UCSD-AML1 (cell line): ENCODE measurements around the gene TTI1.
"Not testable (repeated sequence)": the region's sequence is repeated elsewhere in the genome, so short reads cannot be mapped to it uniquely, and the experiment has no call there.

Experiments
- DNase-seq: peaks from one replicate; lab custom pipeline; 2025; ENCODE audit not compliant: unreplicated experiment; lab: John Stamatoyannopoulos, UW

TTI1 gene

DNA sequence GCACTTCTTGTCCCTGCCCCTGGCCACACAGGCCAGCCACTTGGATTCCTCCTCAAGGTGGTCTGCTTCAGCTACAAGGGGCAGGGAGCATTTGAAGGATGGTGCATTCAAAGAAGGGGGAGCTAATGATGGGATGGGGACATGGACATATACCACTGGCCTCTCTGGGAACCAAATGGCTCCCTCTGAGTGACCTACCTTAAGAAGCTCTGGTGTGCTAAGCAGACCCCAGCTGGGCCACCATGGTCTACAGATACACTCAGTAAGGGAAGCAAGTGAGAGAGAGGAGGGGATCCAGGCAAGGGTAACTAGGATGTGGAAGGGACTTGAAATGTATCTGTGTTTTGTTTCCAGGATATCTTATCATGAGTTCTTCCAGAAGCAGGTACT, 62.4 kb downstream of the TTI1 start:
- no peak for DNase-seq

DNA sequence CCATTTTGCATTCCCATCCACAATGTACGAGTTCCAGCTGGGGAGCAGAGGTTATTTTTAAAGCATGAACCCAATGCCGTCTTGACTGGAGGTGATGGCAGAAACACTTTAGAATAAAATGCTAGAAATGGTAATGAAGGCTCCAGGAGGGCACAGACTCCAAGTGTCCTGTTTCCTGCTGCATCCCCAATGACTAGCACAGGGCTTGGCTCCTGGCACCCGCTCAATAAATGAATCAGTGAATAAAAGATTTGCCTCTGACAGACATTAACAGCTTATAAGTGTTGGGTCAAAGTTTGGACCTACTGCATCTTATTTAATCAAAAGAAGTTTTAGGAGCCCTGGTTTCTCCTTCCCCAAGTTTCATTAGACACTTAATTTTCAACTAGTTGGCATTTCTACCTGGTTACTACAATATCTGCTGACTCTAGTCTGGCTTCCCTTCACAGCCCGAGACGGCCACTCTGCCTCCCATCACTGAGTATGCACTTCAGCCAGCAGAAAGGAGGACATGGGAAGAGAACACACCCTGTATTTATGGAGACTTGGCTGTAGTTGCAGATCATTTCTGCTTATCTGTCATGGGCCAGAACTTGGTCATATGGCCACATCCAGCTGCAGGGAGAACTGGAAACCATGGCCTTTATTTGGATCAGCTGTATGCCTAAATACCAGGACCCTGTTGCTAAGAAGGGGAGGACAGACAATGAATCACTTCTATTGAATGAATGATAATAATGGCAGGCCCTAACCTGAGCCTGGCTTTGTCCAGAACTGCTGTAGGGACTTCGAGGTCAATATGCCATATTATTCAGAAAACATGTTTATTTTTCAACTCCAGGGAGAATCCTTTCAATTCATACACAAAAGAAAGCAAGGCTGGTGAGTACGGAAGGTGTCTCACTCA, 63.1 kb downstream of the TTI1 start:
- DNase-seq: no peak

DNA sequence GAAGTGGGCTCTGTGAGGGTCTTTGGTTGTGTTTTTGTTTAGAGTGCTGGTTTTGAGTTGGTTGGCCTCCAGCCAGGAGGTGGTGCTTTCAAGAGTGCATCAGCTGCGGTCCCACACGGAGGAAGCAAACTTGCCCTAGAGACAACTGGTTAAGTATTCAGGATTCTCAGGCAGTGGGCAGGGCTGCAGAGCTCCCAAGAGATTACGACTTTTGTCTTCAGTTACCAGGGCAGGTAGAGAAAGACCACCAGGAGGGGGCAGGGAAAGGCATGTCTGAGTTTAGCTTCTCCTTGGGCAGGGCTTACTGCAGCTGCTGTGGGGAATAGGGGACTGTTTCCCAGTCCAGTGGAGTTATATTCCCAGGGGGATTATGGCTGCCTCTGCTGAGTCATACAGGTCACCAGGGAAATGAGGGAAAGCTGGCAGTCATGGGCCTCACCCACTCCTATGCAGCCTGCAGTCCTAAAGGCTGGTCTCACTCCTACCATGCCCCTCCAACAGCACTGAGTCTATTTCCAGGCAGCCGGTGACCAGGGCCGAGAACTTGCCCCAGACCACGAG, 64.3 kb downstream of the TTI1 start:
- no peak for DNase-seq

DNA sequence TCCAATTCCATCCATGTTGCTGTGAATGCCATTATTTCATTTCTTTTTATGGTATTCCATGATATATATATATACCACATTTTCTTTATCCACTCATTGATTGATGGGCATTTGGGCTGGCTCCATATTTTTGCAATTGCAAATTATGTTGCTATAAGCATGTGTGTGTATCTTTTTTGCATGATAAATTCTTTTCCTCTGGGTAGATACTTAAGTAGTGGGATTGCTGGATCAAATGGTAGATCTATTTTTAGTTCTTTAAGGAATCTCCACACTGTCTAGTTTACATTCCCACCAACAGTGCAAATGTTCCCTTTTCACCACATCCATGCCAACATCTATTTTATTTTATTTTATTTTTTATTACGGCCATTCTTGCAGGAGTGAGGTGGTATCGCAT, 69.8 kb downstream of the TTI1 start:
- not testable (repeated sequence) for DNase-seq

DNA sequence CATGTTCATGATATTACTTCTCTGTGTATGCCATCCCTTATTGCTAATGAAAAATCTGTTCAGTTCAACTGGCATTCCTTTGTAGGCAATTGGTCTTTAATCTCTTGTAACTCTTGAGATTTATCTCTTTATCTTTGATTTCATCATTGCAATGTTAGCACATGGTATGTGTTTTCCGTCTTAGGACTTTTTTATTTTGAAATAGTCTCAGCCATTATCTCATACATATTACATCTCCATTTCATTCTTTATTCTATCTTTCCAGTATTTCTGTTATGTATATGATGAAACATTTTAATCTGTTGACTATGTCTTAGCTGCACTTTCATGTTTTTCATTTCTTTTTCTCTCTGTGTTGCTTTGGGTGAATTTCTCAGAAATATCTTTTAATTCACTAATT, 72.2 kb downstream of the TTI1 start:
- no peak for DNase-seq

DNA sequence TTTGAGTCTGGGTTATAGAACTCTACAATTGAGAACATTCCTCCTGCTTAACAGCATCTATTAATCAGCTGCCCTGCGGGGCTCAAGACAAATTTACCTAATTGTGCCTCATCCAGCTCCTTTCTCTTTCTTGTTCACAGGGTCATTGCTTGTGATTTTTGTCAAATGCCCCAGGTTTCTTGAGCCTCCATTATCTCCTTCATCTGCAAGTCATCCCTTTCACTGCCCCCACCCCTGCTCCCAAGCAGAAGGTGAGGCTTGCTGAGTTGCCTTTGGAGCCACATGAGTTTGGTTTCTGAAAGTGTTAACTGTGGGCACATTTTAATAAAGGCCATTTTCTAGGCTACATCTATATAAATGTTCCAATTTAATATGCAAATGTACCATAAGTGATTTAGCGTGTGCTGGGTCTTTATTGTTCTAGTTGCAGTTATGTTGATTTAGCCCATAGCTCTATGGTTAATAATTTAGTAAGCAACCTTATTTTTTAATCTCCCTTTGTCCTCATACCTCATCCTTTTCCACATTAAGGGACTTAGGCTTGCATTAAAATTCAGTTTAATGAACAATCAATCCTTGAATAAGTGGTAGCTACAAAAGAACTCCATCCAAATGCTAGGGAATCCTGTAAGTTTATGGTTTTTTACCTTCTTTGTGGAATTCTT, 74.3 kb downstream of the TTI1 start:
- DNase-seq: no peak

DNA sequence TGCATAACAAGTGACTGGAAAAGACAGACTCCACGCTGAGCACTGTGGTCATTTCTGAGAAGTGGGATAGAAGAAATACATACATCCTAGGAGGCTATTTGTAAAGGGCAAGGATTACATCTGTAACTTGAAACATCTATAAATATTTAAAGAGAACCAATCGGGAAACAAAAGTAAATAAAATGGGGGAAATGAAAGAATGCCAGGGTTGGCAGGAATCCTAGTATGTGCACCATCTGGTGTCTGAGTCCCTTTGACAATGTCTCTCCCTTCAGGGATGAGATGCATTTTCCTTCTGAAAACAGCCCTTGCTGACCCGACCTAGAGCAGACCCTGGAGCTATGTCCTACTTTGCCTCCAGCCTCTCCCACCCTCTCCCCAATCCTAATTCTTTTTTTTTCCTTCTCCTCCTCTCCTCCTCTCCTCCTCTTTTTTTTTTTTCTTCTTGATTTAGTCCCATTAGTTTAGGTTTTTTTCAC, 77.1 kb downstream of the TTI1 start:
- no peak for DNase-seq

DNA sequence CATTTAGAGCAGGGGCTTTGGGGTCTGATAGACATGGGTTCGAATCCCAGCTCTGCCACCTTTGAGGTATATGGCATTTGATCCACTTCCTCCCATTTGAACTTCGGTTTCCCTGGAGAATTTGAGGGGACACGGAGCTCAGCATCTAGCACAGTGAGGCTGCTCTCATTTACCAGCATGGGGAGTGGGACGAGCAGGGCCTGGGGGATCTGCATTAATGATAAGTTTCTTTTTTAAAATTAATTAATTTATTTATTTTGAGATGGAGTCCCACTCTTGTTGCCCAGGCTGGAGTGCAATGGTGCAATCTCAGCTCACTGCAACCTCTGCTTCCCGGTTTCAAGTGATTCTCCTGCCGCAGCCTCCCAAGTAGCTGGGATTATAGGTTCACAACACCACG, 77.7 kb downstream of the TTI1 start:
- no peak for DNase-seq

DNA sequence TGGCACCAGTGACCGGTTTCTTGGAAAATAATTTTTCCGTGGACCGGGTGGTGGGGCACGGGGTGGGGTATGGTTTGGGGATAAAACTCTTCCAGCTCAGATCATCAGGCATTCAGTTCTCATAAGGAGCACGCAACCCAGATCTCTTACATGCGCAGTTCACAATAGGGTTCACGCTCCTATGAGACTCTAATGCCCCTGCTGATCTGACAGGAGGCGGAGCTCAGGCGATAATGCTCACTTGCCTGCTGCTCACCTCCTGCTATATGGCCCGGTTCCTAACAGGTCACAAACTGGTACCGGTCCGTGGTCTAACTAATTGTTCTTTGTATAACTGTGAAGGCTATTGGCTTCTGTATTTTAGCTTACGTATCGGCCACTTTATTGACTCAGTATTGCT, 78.6 kb downstream of the TTI1 start:
- no peak for DNase-seq

DNA sequence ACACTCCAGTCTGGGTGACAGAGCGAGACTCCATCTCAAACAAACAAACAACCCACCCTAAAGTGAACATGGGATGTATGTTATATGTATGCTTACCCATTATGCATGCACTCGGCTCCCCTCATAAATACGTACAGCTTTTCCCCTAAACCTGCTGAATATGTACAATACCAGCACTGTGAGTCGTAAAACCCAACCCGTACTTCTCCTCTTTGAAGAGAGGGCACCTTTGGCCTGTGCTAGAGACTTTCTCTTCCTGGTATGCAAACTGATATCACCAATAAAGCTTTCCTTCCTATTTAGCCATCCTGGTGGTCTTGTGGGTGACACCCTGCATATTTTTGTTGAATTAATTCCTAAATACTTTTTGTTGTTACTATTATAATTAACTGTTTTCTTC, 79.1 kb downstream of the TTI1 start:
- DNase-seq: no peak

DNA sequence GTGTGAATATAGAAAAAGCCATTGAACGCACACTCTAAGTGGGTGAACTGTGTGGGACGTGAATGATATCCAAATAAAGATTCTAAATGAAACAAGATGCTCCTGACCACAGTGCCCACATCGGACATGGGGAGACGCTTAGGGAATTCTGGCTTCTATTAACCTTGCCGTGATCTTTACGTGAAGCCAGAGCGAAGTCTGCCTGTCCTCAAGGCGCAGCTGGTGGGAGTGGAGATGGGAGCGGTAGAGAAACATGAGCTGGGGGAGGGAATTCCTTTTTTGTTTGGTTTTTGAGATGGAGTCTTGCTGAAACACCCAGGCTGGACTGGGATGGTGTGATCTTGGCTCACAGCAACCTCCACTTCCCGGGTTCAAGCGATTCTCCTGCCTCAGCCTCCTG, 84.3 kb downstream of the TTI1 start:
- no peak for DNase-seq

DNA sequence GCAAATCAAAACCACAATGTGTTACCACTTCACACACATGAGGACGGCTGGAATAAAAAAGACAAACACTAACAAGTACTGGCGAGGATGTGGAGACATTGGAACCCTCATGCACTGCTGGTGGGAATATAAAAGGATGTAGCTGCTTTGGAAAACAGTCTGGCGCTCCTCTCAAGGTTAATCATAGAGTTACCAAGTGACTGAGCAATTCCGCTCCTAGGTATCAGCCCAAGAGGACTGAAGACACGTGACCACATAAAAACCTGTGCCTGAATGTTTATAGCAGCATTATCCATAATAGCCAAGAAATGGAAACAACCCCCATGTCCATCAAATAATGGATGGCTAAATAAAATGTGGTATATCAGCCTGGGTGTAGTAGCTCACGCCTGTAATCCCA, 85.3 kb downstream of the TTI1 start:
- no peak for DNase-seq

DNA sequence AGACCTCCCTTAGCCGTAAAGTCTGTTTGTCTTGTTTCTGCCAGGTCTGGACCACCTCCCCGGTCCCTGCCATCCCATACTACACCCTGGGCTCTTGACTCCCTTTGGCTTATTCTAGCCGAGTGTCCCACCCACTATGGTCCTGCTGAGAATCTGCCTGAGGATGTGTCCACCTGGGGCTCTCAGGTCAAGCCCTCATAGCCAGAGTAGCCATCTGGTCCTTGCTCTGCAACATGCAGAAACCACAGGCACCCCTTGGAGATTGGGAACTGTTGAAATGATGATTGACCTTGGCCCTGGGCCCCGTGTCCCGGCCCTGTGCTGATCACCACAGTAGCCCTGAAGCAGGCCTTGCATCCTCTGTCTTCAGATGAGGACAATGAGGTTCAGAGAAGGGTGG, 86.3 kb downstream of the TTI1 start:
- no peak for DNase-seq

DNA sequence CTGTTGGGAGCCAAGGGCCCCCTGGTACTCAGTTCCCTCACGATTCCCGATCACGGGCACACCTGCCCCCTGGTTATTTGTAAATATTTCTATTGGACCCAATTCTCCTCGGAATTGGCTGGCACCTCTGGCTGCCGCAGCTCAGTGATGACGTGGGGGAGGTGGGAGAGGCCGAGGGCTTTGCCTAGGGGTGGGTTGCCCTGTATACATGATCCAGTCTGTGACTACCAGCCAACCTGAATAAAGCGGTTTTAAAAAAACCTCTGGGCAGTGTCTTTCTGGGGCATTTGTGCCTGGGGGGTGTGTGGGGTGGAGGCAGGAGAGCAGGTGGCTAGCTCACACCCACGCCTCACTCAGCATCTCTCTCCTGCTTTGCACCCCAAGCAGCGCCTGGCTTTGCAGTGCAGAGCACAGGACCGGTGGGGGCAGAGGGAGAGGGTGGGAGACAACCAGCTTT, 88.1 kb downstream of the TTI1 start:
- DNase-seq: no peak

DNA sequence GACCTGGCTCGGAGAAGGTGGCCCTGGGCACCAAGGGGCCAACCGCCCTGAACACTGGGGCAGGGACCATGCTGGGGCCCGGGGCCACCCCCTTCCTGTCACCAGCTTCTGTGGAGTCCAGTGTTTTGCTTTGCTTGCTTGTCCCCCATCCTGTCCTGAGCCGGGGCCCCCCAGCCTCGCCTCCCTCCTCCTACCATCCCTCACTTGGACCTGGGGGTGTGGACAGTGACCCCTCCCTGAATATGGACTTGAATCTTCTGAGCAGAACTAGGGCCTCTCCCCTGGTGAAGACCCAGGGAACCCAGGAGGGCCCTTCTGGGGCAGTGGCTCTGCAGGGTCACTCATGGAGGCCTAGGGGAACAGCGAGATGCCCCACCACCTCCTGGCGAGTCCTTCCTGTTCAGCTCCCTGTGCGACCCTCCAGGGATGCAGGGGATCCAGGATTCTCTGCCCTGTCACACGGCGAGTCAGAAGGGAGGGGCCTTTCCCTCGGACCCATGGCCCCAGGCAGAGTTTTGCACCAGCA, 88.7 kb downstream of the TTI1 start:
- DNase-seq: no peak

DNA sequence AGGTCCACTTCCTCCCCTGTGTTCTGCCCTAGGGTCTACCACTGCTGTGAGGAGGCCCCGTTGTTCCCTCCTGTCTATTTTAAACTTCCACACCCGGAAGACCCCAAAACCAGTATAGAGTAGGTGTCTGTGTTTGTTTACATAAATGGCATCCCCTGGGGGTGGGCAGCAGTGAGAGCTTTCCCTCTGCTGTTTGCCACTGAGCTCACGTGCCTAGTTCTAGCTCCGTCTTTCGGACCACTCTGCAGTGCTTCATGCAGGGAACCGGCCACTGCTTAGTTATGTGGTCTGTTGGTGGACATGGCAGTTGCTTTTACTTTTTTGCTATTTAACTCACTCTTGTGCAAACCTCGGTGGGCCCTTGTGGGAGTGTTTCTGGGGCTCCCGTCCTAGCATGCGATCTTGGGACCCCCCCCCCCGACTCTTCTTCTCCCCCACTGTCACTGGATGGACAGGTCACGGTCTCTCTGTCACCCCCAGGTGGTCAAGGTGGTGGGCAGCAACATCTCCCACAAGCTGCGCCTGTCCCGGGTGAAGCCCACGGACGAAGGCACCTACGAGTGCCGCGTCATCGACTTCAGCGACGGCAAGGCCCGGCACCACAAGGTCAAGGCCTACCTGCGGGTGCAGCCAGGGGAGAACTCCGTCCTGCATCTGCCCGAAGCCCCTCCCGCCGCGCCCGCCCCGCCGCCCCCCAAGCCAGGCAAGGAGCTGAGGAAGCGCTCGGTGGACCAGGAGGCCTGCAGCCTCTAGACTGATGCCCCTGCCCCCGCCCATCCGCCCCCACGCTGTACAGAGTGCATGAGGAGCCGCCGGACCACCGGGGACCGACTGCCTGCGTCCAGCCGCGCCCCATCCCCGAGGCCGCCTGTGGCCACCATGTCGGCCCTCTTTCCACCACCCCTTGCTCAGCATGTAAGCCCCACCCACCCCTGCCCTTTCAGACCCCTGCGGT, 89.5 kb downstream of the TTI1 start:
- no peak for DNase-seq

DNA sequence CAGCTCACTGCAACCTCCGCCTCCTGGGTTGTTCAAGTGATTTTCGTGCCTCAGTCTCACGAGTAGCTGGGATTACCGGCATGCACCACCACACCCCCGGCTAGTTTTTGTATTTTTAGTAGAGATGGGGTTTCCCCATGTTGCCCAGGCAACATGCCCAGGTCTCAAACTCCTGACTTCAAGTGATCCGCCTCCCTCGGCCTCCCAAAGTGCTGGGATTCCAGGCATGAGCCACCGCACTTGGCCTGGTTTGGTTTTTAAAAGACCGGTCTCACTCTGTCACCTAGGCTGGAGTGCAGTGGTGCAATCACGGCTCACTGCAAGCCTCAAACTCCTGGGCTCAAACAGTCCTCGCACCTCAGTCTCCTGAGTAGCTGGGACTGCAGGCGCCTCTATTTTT, 90.2 kb downstream of the TTI1 start:
- DNase-seq: no peak

DNA sequence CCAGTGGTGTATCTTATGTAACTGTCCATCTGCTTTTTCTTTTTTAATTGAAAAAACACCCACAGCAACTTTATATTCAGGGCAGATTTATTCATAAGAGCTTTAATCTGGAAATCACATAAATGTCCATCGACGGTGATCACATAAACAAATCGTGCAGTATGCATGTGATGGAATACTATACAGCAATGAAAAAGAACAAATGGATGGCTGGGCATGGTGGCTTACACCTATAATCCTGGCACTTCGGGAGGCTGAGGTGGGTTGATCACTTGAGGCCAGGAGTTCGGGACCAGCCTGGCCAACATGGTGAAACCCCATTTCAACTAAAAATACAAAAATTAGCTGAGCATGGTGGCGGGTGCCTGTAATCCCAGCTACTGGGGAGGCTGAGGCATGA, 91.3 kb downstream of the TTI1 start:
- no peak for DNase-seq

DNA sequence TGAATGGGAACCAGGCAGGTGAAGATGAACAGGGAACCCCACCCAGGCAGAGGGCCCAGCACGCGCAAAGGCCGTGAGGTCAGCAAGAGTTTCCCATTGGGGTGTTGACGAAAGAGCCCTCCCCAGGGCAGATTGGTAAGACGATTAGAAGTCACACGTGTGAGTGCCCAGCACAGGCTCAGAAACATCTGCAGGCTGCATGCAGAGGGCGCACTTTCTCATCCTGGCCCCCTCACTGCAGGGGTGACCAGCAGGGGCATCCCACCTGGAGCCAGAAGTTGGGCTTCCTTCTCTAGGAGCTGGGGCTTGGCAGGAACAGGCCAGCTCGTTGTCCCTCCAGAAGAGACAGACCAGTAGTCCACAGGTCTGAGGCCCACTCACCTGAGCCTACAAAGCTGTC, 91.9 kb downstream of the TTI1 start:
- DNase-seq: no peak

DNA sequence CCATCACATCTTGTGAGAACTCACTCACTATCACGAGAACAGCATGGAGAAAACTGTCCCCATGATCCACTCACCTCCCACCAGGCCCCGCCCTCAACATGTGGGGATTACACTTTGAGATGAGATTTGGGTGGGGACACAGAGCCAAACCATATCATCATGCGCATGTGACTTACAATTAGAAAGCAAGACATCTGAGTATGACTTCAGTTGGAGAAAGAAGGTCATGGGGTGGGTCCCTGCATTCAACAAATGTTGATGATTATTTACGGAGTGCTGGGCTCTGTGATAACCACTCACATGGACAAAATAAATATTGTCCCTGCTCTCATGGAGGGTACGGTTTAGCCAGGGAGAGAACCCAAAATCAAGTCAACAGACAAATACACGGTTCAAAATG, 92.4 kb downstream of the TTI1 start:
- DNase-seq: no peak
